Suprapubic skin (tissue), 4 donors: ENCODE results near the gene TMEM253. TPM values are rescaled to one million over a fixed set of nuclear protein-coding genes. Genes with fewer than 3 reads are reported as not detected.

ENCODE experiments used
- DNase-seq, 2 donors: peaks; one replicate each; pipeline ENCODE4 v3.0.0-alpha.2; 2019; ENCODE audit warnings: low spot score in 2 of 2
- H3K27ac ChIP-seq: fragments of 200-600 bp; sonication (generic); one replicate; pipeline ENCODE4 v1.5.1; 2019
- H3K27me3 ChIP-seq: fragments of 200-600 bp; sonication (generic); one replicate; pipeline ENCODE4 v1.5.1; 2019
- H3K36me3 ChIP-seq: fragments of 200-600 bp; sonication (generic); one replicate; pipeline ENCODE4 v1.5.1; 2019
- H3K4me1 ChIP-seq: fragments of 200-600 bp; sonication (generic); one replicate; pipeline ENCODE4 v1.5.1; 2019
- H3K4me3 ChIP-seq: fragments of 200-600 bp; sonication (generic); one replicate; pipeline ENCODE4 v1.5.1; 2019; ENCODE audit warnings: mild to moderate bottlenecking
- H3K9me3 ChIP-seq: fragments of 200-600 bp; sonication (generic); one replicate; pipeline ENCODE4 v1.5.1; 2019
- CTCF ChIP-seq, 2 donors: fragments of 200-600 bp in 1 of 2; fragments of 450-650 bp in 1 of 2; sonication (generic) in 1 of 2; IDR thresholded peaks; one replicate each; pipeline ENCODE4 v1.5.1; 2016 to 2019; ENCODE audit warnings: antibody characterized with exemption in 2 of 2, mild to moderate bottlenecking in 1 of 2, moderate library complexity in 1 of 2
- EP300 ChIP-seq: sonication (generic); formaldehyde crosslinking; IDR thresholded peaks from one replicate; pipeline ENCODE4 v1.6.1; 2017; ENCODE audit warnings: antibody characterized with exemption
- POLR2A ChIP-seq, 2 donors: fragments of 450-650 bp; IDR thresholded peaks; one replicate each; pipeline ENCODE4 v1.6.1; 2017; ENCODE audit warnings: antibody characterized with exemption in 2 of 2, mild to moderate bottlenecking in 2 of 2, moderate library complexity in 2 of 2
- POLR2AphosphoS5 ChIP-seq, 3 donors: sonication (generic); formaldehyde crosslinking; IDR thresholded peaks; one replicate each; pipeline ENCODE4 v1.6.1; 2017; ENCODE audit warnings: antibody characterized with exemption in 3 of 3
- WGBS: methylation state at CpG from one replicate; pipeline ENCODE4 v1.1.5; 2018; 5-methylcytosine and 5-hydroxymethylcytosine counted together
- total RNA-seq, 4 donors: library from RNA; depleted of rRNA; stranded (reverse); fragments of >200 nt; gene quantifications; one replicate each; pipeline ENCODE4 v1.1.0, GENCODE V29; 2016

The TMEM253 gene
- total RNA-seq, 4 donors from 2014 or later = 0.53 to 2.0 (median 0.83) TPM; not detected in 1

GRCh38 chr14:21096978-21097635, 3.8 kb upstream of the TMEM253 start:
- no peak for DNase-seq
- Histone ChIP-seq H3K27ac (peak overlapping the region; percentile 95), H3K36me3 (peaks cover 7% of the 10 kb centered on the region), H3K4me1 (peaks cover 66% of the 10 kb centered on the region), H3K27me3 (no peaks in the 10 kb centered on the region), H3K9me3 (no peaks in the 10 kb centered on the region), H3K4me3 (peak overlapping the region; percentile 81)
- no peak for TF ChIP-seq POLR2A (IDR thresholded peaks at IDR 0.05)
- no peak for TF ChIP-seq EP300
- 46% methylated on average over 10 of the region's 10 CpGs for WGBS

DNA sequence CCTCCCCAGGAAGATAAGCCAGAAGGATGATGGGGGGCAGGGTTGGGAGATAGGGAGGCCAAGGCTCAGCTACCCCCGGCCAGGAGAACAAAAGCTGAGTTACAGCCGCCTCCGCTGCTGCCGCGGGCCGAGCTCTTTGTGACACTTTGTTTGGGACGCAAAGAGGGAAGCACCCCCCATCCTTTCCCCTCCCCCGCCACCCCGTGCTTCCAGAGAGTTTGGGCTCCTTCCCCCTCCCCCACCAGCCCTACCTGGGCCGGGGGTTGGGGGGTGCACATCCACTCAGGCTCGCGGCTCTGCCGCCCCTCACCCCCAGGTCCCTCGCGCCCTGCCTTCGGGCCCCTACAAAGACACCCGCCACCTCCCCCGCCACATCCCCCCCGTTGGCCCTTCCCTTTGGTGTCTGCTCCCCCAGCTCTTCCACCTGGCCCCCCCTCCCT, 3.2 kb upstream of the TMEM253 start:
- no peak for DNase-seq
- peaks cover 66% of the 10 kb centered on the region for H3K4me1 ChIP-seq
- no peaks in the 10 kb centered on the region for H3K9me3 ChIP-seq
- H3K36me3 ChIP-seq = peaks cover 4% of the 10 kb centered on the region
- peak overlapping the region; percentile 81 for H3K4me3 ChIP-seq
- WGBS = 3% methylated on average over 5 of the region's 19 CpGs
- H3K27me3 ChIP-seq = no peaks in the 10 kb centered on the region
- peak overlapping the region; percentile 95 for H3K27ac ChIP-seq
- no peak for TF ChIP-seq POLR2AphosphoS5 (IDR thresholded peaks at IDR 0.05)
- no peak for TF ChIP-seq EP300
- no peak for TF ChIP-seq CTCF (IDR thresholded peaks at IDR 0.05)

DNA sequence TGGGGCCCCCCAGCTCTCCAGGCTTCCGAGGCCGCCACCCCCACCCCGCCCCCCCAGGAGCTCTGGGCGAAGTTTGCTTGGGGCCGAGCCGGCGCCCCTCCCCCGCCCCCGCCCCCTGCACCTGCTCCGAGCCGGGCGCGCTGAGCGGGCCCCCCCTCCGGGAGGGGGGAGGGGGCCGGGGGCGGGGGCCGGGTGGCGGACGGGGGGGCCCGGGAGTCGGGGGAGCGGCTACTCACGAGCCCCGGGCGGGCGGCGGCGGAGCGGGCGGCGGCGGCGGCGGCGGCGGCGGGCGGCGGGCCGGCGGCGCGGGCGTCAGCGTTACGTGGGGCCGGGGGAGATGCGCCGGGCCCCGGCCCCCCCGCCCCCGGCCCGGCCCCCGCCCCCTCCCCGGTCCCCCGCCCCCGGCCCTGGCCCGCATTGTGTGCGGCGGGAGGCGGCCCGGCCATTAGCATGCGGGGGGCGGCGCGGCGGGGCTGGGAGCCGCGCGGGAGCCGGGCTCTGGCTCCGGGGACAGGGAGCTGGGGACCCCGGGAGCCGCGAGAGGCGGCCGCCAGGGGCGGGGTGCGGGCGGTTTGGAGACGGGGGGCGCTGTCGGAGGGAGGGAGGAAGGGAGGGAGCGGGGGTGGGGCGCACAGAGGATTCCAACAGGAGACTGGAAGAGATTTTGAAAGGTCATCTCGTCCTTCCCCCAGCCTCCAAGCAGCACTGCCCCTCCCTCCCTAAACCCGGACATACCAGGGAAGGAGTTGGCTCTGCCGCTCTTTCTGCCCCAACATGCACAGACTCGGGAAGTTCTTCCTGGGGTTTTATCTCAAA, 2.6 kb upstream of the TMEM253 start, which contains the start of gene ZNF219:
ZNF219 (minus strand) TSS at position 580 of the 816 bp plus-strand sequence. CDS start 5,064 bp downstream, outside the sequence.
- Histone ChIP-seq H3K27ac (peak within 1 kb of the TSS; percentile 95), H3K4me3 (peak within 1 kb of the TSS; percentile 81), H3K9me3 (no peaks in the 10 kb centered on the region), H3K36me3 (no peaks in the 10 kb centered on the region), H3K4me1 (peaks cover 68% of the 10 kb centered on the region), H3K27me3 (no peaks in the 10 kb centered on the region)
- peak in 1 of 2 donors; percentile 85 for DNase-seq
- peak in 1 of 3 donors; percentile 26 for TF ChIP-seq POLR2AphosphoS5 (IDR thresholded peaks at IDR 0.05)
- TF ChIP-seq EP300 = no peak
- TF ChIP-seq CTCF (IDR thresholded peaks at IDR 0.05) = peak in 1 of 2 donors; percentile 7
- no peak for TF ChIP-seq POLR2A (IDR thresholded peaks at IDR 0.05)
- 0% methylated on average over 17 of the region's 90 CpGs for WGBS

DNA sequence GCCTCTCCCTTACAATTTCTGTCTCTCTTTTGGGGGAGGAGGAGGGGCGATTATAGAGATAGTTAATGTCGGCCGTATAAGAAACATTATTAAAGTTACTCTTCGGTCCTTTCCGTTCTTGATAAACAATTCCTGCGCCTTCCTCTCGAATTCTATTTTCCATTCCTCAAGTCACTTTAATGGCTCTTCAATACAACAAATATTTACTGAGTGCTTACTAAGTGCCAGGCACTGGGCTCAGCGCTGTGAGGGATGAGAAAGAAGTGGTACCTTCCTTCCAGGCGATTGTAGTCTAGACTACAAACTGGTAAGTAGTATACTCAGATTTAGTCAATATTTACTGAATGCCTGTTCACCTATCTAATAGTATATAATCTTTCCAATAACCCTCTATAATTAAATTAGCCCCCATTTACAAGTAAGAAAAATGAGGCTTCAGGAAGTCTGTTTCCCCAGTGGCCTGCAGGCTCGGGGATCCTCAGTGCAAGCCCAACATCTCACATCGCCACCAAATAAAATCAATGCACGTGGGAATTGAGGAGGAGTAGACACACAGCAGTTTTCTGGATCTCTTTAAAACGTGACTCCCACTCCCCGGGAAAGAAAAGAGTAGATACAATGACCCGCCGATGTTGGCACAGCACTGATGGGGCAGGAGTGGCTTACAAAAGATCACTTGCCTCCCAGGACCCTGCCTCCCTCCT, 1.8 kb upstream of the TMEM253 start:
- Histone ChIP-seq H3K4me1 (peaks cover 69% of the 10 kb centered on the region), H3K27me3 (no peaks in the 10 kb centered on the region), H3K4me3 (peak overlapping the region; percentile 81), H3K36me3 (no peaks in the 10 kb centered on the region), H3K9me3 (no peaks in the 10 kb centered on the region), H3K27ac (peak overlapping the region; percentile 95)
- no peak for TF ChIP-seq EP300
- no peak for TF ChIP-seq POLR2A (IDR thresholded peaks at IDR 0.05)
- no peak for TF ChIP-seq POLR2AphosphoS5 (IDR thresholded peaks at IDR 0.05)
- no peak for TF ChIP-seq CTCF (IDR thresholded peaks at IDR 0.05)
- DNase-seq = peak in 1 of 2 donors; percentile 40
- WGBS = 13% methylated on average over 16 of the region's 16 CpGs

DNA sequence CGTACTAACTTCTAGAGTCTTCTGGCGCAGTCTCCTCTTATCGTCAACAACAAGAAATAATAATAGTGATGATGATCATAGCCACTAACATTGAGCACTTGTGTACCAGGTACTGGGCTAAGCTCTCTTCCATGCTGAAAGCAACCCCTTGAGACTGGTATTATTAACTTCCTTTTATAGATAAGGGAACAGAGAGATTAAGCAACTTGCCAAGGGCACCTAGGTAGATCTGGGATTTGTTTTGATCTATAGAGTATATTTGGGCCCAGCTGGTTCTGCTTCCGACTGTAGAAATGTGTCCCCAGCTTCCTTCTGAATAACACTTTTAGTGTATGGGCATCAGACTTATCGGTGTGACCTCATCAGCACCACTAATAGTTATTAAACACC, 1.3 kb upstream of the TMEM253 start:
- peak overlapping the region; percentile 95 for H3K27ac ChIP-seq
- no peak for DNase-seq
- H3K9me3 ChIP-seq = no peaks in the 10 kb centered on the region
- H3K4me3 ChIP-seq = peak overlapping the region; percentile 81
- 69% methylated on average over 5 of the region's 5 CpGs for WGBS
- TF ChIP-seq EP300 (no peak), POLR2A (IDR thresholded peaks at IDR 0.05) (no peak), POLR2AphosphoS5 (IDR thresholded peaks at IDR 0.05) (no peak), CTCF (IDR thresholded peaks at IDR 0.05) (no peak)
- no peaks in the 10 kb centered on the region for H3K36me3 ChIP-seq
- no peaks in the 10 kb centered on the region for H3K27me3 ChIP-seq
- peaks cover 68% of the 10 kb centered on the region for H3K4me1 ChIP-seq
